G401 (cell line): ENCODE data around the gene TRIM49B. TPM values are rescaled to one million over a fixed set of nuclear protein-coding genes. Genes with fewer than 3 reads are reported as not detected.
"Not testable (repeated sequence)": the region's sequence is repeated elsewhere in the genome, so short reads cannot be mapped to it uniquely, and the experiment has no call there.

ENCODE experiments used
- DNase-seq: peaks from one replicate; pipeline ENCODE4 v3.0.0-alpha.2; 2015; ENCODE audit warnings: low spot score
- in situ Hi-C: cut with HindIII; loops from 2 replicates; pipeline ENCODE4 v1.10.0; 2016; ENCODE audit warnings: low sequenced_read_pairs, mixed read lengths
- total RNA-seq: library from RNA; depleted of rRNA; stranded (reverse); fragments of >200 nt; shearing (Covaris generic); gene quantifications from 2 replicates; pipeline ENCODE4 v1.2.3, GENCODE V29; 2014; rRNA removed

The TRIM49B gene, protein sequence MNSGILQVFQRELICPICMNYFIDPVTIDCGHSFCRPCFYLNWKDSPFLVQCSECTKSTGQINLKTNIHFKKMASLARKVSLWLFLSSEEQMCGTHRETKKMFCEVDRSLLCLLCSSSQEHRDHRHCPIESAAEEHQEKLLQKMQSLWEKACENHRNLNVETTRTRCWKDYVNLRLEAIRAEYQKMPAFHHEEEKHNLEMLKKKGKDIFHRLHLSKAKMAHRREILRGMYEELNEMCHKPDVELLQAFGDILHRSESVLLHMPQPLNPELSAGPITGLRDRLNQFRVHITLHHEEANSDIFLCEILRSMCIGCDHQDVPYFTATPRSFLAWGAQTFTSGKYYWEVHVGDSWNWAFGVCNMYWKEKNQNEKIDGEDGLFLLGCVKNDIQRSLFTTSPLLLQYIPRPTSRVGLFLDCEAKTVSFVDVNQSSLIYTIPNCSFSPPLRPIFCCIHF
- 1.5 TPM in 1 of 2 replicates, not detected in the other for total RNA-seq

- in situ Hi-C loops, DNase-seq: not testable (repeated sequence)
Measured at GRCh38 chr11:49028523-49028922, at the start of gene TRIM49B. TRIM49B (plus strand) TSS chr11:49028823; CDS start chr11:49031600, 2,777 bp downstream.

- DNase-seq, in situ Hi-C loops: not testable (repeated sequence)
Measured at GRCh38 chr11:48983785-48984184, 44.8 kb upstream of the TRIM49B start, which contains the start of gene TRIM51G. TRIM51G (minus strand) TSS chr11:48983885; CDS start chr11:48981695, 2,190 bp downstream.

DNA sequence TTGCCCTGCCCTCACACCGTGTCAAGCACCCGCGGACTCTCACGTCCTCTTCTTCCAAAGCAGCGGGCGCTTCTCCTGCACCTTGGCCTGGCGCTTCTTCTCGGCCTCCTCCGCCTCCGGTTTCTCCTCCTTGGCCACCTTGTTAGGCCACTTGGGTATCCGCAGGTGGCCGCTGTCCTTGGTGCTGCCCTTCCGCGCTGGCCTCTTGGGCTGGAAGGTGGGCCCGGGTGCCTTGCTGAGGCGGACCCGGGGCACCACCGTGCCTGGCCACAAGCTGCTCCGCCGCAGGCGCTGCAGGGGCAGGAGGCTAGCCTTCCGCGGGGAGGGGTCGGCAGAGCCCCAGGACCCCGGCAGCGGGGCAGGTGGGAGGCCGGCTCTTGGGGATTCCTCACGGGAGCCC lies 19.6 kb downstream of the TRIM49B start:
- DNase-seq, in situ Hi-C loops: not testable (repeated sequence)

DNA sequence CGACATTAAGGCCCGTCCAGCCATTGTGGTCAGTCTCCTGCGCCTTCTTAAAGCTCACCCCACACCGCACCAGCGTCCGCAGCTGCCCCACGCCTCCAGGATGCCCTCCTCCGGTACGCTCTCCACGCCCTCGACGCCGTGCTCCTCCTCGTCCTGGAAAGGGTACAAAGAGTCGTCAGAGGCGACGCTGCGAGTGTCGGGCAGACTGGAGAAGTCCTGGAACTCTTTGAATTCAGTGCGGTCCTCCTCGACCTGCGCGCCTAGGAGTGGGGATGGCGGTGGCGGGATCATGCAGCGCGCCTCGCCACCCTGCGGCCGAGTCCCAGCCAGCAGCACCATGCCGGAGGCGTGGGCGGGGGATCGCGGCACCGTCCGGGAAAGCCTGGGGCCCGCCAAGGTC lies 21.2 kb downstream of the TRIM49B start:
- in situ Hi-C loops, DNase-seq: not testable (repeated sequence)

DNA sequence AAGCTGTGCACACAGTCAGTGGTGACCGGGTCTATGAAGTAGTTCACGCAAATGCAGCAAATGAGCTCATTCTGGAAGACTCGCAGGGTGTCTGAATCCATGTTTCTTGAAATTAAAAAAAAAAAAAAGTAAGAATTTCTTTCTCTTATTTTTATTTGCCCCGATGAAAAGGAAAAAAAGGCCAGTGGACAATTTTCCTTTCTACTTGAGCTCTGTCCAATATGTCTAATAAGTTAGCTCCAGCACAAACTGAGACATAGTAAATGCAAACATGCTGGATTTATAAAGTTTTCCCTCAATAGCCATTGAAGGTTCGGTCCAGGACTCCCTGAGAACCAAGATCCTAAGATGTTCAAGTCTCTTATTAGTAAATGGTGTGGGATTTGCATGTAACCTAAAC lies 30.4 kb downstream of the TRIM49B start, which contains the start of gene TRIM64C:
TSS of gene TRIM64C (minus strand) at position 101 of the 400 bp plus-strand sequence. CDS start at position 101, 0 bp downstream.
- in situ Hi-C loops, DNase-seq: not testable (repeated sequence)

DNA sequence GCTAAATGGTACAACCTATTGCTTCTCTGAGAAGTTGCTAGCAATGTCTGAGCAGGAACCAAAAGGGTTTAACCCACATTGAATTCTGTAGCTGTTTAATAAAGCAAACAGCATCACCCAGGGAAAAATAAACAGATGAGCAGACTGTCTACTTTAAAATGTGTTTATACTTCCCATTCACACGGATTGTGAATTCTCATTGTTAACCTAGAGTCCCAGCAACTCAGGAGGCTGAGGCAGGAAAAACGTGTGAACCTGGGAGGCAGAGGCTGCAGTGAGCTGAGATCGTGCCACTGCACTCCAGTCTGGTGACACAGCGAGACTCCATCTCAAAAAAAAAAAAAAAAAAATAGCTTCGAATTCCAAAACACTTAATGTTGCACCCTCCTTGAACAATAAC lies 41.3 kb downstream of the TRIM49B start:
- DNase-seq, in situ Hi-C loops: not testable (repeated sequence)

Other genes with a start within 250 kb of the TRIM49B start
- gene TRIM51G, start 44.9 kb upstream of the TRIM49B start, total RNA-seq = not detected in 2 replicates
- not detected in 2 replicates for gene TRIM64C, start 30.3 kb downstream of the TRIM49B start, total RNA-seq
- gene FOLH1, start 179.8 kb downstream of the TRIM49B start, total RNA-seq = not detected in 2 replicates